HepG2 (cell line): ENCODE measurements around the gene RPS5. TPM values are rescaled to one million over a fixed set of nuclear protein-coding genes. Genes with fewer than 3 reads are reported as not detected.

ENCODE experiments used
- AKNA ChIP-seq: sonication (generic); formaldehyde crosslinking; IDR thresholded peaks from 2 replicates; pipeline ENCODE4 v1.4.0; 2020; ENCODE audit warnings: missing genetic modification reagents, borderline replicate concordance
- ATF1 ChIP-seq: IDR thresholded peaks from 2 replicates; pipeline ENCODE4 v1.6.1; 2016; ENCODE audit warnings: mild to moderate bottlenecking, control low read depth
- ATF7-NPFF ChIP-seq: sonication (generic); formaldehyde crosslinking; IDR thresholded peaks from 2 replicates; pipeline ENCODE4 v1.8.1; 2023; ENCODE audit warnings: mild to moderate bottlenecking, low read depth, missing genetic modification reagents, moderate library complexity
- HHEX ChIP-seq: IDR thresholded peaks from 2 replicates; pipeline ENCODE4 v1.6.1; 2016; ENCODE audit warnings: control low read depth
- IKZF5 ChIP-seq: IDR thresholded peaks from 2 replicates; pipeline ENCODE4 v1.6.1; 2018; ENCODE audit warnings: missing genetic modification reagents, mild to moderate bottlenecking, missing compliant biosample characterization
- MAF1 ChIP-seq: sonication (generic); formaldehyde crosslinking; IDR thresholded peaks from 2 replicates; pipeline ENCODE4 v1.5.0; 2020; ENCODE audit warnings: missing genetic modification reagents, borderline replicate concordance
- MED1 ChIP-seq: sonication (generic); formaldehyde crosslinking; IDR thresholded peaks from 2 replicates; pipeline ENCODE4 v1.4.0; 2020; ENCODE audit warnings: missing genetic modification reagents
- NFAT5 ChIP-seq: sonication (generic); formaldehyde crosslinking; IDR thresholded peaks from 2 replicates; pipeline ENCODE4 v1.4.0; 2020; ENCODE audit warnings: missing genetic modification reagents
- NR3C1 ChIP-seq: sonication (generic); formaldehyde crosslinking; IDR thresholded peaks from 2 replicates; pipeline ENCODE4 v1.4.0; 2020; ENCODE audit warnings: missing genetic modification reagents
- PAWR ChIP-seq: sonication (generic); formaldehyde crosslinking; IDR thresholded peaks from 2 replicates; pipeline ENCODE4 v1.4.0; 2020; ENCODE audit warnings: missing genetic modification reagents, mild to moderate bottlenecking, borderline replicate concordance
- RFX1 ChIP-seq: fragments of 450-650 bp; IDR thresholded peaks from 2 replicates; pipeline ENCODE4 v1.6.1; 2017
- TCF12 ChIP-seq, 2 experiments: fragments of 450-650 bp in 1 of 2; sonication (generic) in 1 of 2; formaldehyde crosslinking in 1 of 2; IDR thresholded peaks; 2 replicates each; pipeline versions ENCODE4 v1.6.1 to v1.8.0; 2017 to 2022; ENCODE audit warnings: antibody characterized with exemption in 1 of 2, mild to moderate bottlenecking in 1 of 2, missing genetic modification reagents in 1 of 2, moderate library complexity in 1 of 2
- THAP8 ChIP-seq: sonication (generic); formaldehyde crosslinking; IDR thresholded peaks from 2 replicates; pipeline ENCODE4 v1.5.1; 2020; ENCODE audit warnings: missing genetic modification reagents, mild to moderate bottlenecking, borderline replicate concordance
- ZNF333 ChIP-seq: sonication (generic); formaldehyde crosslinking; IDR thresholded peaks from 2 replicates; pipeline ENCODE4 v1.4.0; 2020; ENCODE audit warnings: mild to moderate bottlenecking, missing genetic modification reagents, borderline replicate concordance
- ZNF598 ChIP-seq: sonication (generic); formaldehyde crosslinking; IDR thresholded peaks from 2 replicates; pipeline ENCODE4 v1.5.1; 2020; ENCODE audit warnings: mild to moderate bottlenecking, missing genetic modification reagents, borderline replicate concordance
- ZNF816 ChIP-seq: sonication (generic); formaldehyde crosslinking; IDR thresholded peaks from 2 replicates; pipeline ENCODE4 v1.8.0; 2022; ENCODE audit warnings: missing genetic modification reagents, mild to moderate bottlenecking, borderline replicate concordance
- ZSCAN29 ChIP-seq: sonication (generic); formaldehyde crosslinking; conservative IDR thresholded peaks from 2 replicates; pipeline ENCODE4 v1.4.0; 2020; ENCODE audit warnings: mild to moderate bottlenecking, missing genetic modification reagents
- polyA plus RNA-seq, 8 experiments: library from polyadenylated mRNA; depleted of rRNA in 3 of 8; stranded (reverse) in 7 of 8; unstranded in 1 of 8; fragments of >200 nt; fragmentation: Illumina TruSeq in 4 of 8; extraction: Trizol in 4 of 8; gene quantifications; 2 replicates each; pipeline versions ENCODE4 v1.2.1 to v1.2.3, GENCODE V29; 2011 to 2016; ENCODE audit warnings: low read depth in 4 of 8, missing spikeins in 1 of 8, mixed read lengths in 1 of 8; ENCODE audit not compliant: insufficient read depth in 1 of 8
- total RNA-seq, 5 experiments: library from RNA; depleted of rRNA; stranded (reverse); fragments of >200 nt; fragmentation: Illumina TruSeq; extraction: Trizol; gene quantifications; 2 replicates each; pipeline ENCODE4 v1.2.3, GENCODE V29; 2016; ENCODE audit warnings: low read depth in 1 of 5

RPS5 gene
- total and polyA plus RNA-seq, 2 of the 13 experiments (the other 11 are each of a cell fraction or from before 2014, with no cell fraction given): 1,544 to 4,408 TPM

GRCh38 chr19:58406818-58407657 is 20.0 kb downstream of the RPS5 start (continued):
- TF ChIP-seq NFAT5 (CRISPR knock-in tag) (no peak), MED1 (no peak), NR3C1 (CRISPR knock-in tag) (no peak), AKNA (CRISPR knock-in tag) (no peak), ATF7-NPFF (CRISPR knock-in tag) (peak; percentile 5; the same call in 1 of the 2 replicates), HHEX (CRISPR knock-in tag) (no peak), PAWR (0 out of 2 replicates have a peak, but pooled peaks have one; percentile 37), RFX1 (no peak), ZNF816 (CRISPR knock-in tag) (no peak), ZNF598 (CRISPR knock-in tag) (no peak), ZSCAN29 (no peak), THAP8 (CRISPR knock-in tag) (no peak), ZNF333 (CRISPR knock-in tag) (no peak), MAF1 (CRISPR knock-in tag) (no peak), IKZF5 (no peak), ATF1 (no peak), TCF12 (IDR thresholded peaks at IDR 0.05) (no peak), TCF12 (CRISPR knock-in tag; IDR thresholded peaks at IDR 0.05) (0 out of 2 replicates have a peak, but pooled peaks have one; percentile 41)
